HAP-1 (cell line): ENCODE data around the gene OVOL1.
A peak's percentile ranks its signal among the peaks of the same experiment; 100 is the strongest.
"Not testable (repeated sequence)": the region's sequence is repeated elsewhere in the genome, so short reads cannot be mapped to it uniquely, and the experiment has no call there.

ENCODE experiments used
- DNase-seq, 2 experiments: peaks; one replicate each; pipeline ENCODE4 v3.0.0-alpha.2; 2016 to 2020; ENCODE audit warnings: low spot score in 2 of 2
- H3K27me3 ChIP-seq: fragments of 250-450 bp; sonication (Bioruptor Pico); 2 replicates; pipeline ENCODE4 v1.5.1; 2020; ENCODE audit warnings: low read depth, mild to moderate bottlenecking, moderate library complexity
- H3K36me3 ChIP-seq: fragments of 250-450 bp; sonication (Bioruptor Pico); replicated peaks from 2 replicates; pipeline ENCODE4 v1.5.1; 2020; ENCODE audit warnings: mild to moderate bottlenecking
- H3K4me1 ChIP-seq: fragments of 250-450 bp; sonication (Bioruptor Pico); 2 replicates; pipeline ENCODE4 v1.5.1; 2020; ENCODE audit warnings: mild to moderate bottlenecking
- H3K4me3 ChIP-seq: fragments of 250-450 bp; sonication (Bioruptor Pico); 2 replicates; pipeline ENCODE4 v1.5.1; 2020; ENCODE audit warnings: mild to moderate bottlenecking, moderate library complexity
- H3K9me3 ChIP-seq: fragments of 250-450 bp; sonication (Bioruptor Pico); 2 replicates; pipeline ENCODE4 v1.5.1; 2020; ENCODE audit warnings: mild to moderate bottlenecking, moderate library complexity
- in situ Hi-C: fragments of 300-500 bp; cut with MboI; formaldehyde crosslinking; loops from 3 replicates; pipeline ENCODE4 v1.14.3; 2020; ENCODE audit warnings: low sequenced_read_pairs, inconsistent platforms, mixed read lengths

The OVOL1 gene

DNA sequence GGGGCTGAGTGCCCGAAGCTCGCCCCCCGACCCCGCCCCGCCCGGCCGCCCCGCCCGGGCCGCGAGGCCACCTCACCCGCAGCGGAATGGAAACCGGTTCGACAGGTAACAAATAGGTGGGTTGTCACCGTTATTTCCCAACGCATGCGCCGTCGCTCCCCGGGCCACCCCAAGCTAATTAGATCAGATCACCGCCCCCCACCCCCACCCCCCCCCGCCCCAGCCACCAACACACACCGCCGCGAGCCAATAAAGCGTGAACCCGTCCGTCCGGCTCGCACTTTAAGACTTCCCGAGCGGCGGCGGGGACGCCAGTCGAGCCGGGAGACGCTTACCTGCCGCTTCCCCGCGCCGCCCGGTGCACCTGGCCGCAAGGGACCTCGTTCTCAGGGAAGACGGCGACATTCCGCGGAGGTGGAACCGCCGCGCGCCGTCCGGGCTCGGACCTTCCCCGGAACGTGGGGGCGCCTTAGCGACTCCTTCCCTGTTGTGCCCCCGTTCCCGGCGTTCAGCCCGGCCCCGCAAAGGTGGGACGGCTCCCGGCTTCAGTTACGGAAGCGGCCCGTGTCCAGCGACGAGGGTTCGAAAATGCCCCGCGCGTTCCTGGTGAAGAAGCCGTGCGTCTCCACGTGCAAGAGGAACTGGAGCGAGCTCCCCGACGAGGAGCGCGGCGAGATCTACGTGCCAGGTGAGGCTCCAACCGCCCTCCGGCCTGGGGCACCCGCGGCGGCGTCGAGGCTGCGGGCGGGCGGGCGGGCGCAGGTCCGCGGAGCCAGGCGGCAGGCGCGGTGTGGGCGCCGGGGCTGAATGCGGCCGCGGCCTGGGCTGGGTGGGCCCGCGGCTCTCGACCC is at the start of gene OVOL1:
Gene OVOL1, plus strand, starts transcription at position 278 of the 851 bp plus-strand sequence. Its CDS starts 311 bp downstream, at position 589.
- Histone ChIP-seq H3K4me1 (no peaks in the 10 kb centered on the region), H3K9me3 (no peaks in the 10 kb centered on the region), H3K36me3 (no peaks in the 10 kb centered on the region), H3K4me3 (peak within 1 kb of the TSS; percentile 9), H3K27me3 (peaks cover 17% of the 10 kb centered on the region)
- DNase-seq: no peak
- in situ Hi-C loops: no loop called here

DNA sequence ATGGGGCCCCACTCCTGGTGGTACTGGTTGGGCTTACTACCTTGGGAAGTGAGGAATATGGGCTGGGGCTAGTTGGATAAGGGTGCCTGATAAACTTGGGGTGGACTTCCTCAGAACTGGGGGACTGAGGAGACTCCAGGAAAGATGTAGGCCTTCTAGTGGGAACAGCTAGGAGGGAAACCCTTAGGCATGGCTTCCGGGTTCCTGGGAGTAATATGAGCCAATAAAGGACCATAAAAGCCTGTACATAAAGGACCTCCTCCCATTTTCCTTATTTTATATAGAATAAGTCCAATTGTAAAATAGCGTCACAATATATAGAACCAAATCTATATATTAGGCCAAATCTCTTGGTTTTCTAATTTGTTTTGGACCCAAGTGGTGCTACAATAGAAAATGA is 47.8 kb upstream of the OVOL1 start:
- in situ Hi-C loops: no loop called here

DNA sequence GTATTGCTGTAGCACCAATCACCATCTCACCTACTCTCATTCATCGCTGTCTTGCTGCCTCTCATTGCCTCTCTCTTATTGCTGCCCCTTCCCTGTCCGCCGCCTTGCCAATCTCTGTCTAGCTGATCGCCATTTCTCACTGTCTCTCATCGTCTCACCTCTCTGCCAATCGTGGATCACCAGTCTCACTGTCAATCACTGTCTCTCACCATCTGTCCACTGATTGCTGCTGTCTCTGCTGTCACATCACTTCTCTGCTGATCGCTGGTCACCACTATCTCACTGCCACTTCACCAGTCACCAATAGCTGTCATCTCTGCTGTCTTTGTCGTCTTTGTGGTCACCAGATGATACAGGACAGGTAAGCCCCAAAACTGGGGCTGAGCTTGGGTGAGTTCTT is 45.7 kb upstream of the OVOL1 start:
- Histone ChIP-seq H3K4me3 (no peak overlapping the region), H3K36me3 (no peaks in the 10 kb centered on the region), H3K27me3 (no peaks in the 10 kb centered on the region), H3K4me1 (no peaks in the 10 kb centered on the region), H3K9me3 (peaks cover 9% of the 10 kb centered on the region)
- DNase-seq: no peak
- in situ Hi-C loops: no loop called here

More for the DNA sequence above, 47.8 kb upstream of the OVOL1 start:
- H3K4me3 ChIP-seq: no peak overlapping the region
- no peaks in the 10 kb centered on the region for H3K4me1 ChIP-seq
- H3K9me3 ChIP-seq: peaks cover 9% of the 10 kb centered on the region
- no peaks in the 10 kb centered on the region for H3K36me3 ChIP-seq
- H3K27me3 ChIP-seq: no peaks in the 10 kb centered on the region
- no peak for DNase-seq

DNA sequence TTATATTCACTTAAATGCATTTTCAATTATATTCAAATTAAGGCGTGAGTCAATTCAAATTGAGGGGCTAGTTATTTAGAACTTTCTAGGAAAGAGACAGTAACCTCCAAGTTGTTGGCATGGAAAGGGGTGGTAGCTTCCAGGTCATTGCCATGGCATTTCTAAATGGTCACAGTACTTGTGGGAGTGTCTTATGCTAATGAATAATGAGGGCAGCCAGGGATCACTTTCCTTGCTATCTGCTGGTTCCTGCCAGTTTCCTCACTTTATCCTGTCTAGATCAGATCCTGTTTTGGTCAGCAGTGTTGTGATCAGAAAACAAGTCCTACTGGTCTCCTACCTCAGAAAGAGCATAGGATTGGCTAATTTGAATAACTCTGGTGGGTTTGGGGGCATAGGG is 44.5 kb upstream of the OVOL1 start:
- in situ Hi-C loops: no loop called here
- DNase-seq: no peak
- H3K27me3 ChIP-seq: no peaks in the 10 kb centered on the region
- H3K9me3 ChIP-seq: peaks cover 9% of the 10 kb centered on the region
- no peaks in the 10 kb centered on the region for H3K36me3 ChIP-seq
- H3K4me3 ChIP-seq: no peak overlapping the region
- H3K4me1 ChIP-seq: no peaks in the 10 kb centered on the region

DNA sequence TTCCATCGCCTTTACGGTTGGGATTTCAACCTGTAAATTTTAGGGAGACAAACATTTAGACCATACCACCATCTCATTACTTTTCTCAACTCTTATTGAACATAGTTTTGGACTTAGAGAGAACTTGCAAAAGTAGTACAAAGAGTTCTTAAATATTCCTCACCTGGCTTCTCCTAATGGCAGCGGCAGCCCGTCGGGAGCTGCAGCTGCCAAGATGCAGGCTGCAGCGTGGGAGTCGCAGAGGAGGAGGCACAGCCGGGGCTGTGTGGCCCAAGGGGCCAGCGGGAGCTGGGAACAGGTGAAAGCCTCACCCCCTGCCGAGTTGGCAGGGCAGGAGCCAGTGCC is 43.2 kb upstream of the OVOL1 start:
- no peaks in the 10 kb centered on the region for H3K4me1 ChIP-seq
- DNase-seq: no peak
- in situ Hi-C loops: no loop called here
- H3K4me3 ChIP-seq: no peak overlapping the region
- H3K36me3 ChIP-seq: no peaks in the 10 kb centered on the region
- H3K9me3 ChIP-seq: 0 out of 2 replicates have a peak, but pooled peaks cover 3% of the 10 kb centered on the region
- peaks cover 6% of the 10 kb centered on the region; the same call in 1 of the 2 replicates for H3K27me3 ChIP-seq

DNA sequence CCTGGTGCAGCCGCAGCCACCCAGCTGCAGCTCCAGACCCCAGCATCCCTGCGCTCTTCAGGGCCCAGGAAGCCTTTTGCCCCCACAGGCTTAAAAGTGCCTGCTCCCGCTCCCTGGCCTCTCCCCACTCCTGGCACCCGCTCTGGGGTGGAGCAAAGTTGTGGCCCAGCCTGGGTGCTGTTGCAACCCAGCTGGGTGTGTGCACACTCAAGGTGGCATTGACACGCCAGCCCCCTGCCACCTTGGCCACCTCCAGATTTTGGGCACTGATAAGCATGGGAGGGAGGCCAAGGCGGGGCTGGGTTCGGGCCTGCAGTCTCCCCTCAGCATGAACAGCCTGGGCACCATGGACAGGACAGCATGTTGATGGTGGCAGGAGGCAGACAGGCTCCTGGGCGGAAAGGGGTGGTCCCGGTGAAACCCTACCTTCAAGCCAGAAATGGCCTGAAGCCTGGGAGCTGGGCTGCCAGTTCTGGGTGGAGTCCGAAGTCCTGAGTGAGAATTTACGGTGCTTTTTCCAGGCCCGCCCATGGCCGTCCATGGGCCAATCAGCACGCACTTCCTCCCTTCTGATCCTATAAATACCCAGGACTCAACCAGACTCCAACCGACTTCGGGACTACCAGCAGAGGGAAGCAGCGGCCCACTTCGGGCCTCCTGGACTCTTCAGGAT is 42.7 kb upstream of the OVOL1 start:
- in situ Hi-C loops: no loop called here
- Histone ChIP-seq H3K4me1 (no peaks in the 10 kb centered on the region), H3K4me3 (no peak overlapping the region), H3K9me3 (0 out of 2 replicates have a peak, but pooled peaks cover 2% of the 10 kb centered on the region), H3K36me3 (no peaks in the 10 kb centered on the region), H3K27me3 (peaks cover 9% of the 10 kb centered on the region; the same call in 1 of the 2 replicates)
- peak in 1 of 2 experiments; percentile 31 for DNase-seq

DNA sequence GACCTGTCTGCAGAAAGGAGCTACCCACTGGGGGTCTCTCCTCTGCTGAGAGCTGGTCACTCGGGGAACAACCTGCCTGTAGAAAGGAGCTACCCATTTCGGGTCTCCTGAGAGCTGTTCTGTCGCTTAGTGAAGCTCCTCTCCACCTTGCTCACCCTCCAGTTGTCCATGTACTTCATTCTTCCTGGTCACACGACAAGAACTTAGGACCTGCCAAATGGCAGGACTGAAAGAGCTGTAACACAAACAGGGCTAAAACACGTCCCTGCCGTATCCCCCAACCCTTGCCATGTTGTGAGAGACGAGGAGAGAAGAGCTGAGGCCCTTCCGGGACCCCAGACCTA is 42.2 kb upstream of the OVOL1 start:
- H3K36me3 ChIP-seq: no peaks in the 10 kb centered on the region
- in situ Hi-C loops: no loop called here
- peaks cover 10% of the 10 kb centered on the region for H3K27me3 ChIP-seq
- no peak for DNase-seq
- no peak overlapping the region for H3K4me3 ChIP-seq
- H3K4me1 ChIP-seq: no peaks in the 10 kb centered on the region
- 0 out of 2 replicates have a peak, but pooled peaks cover 2% of the 10 kb centered on the region for H3K9me3 ChIP-seq

DNA sequence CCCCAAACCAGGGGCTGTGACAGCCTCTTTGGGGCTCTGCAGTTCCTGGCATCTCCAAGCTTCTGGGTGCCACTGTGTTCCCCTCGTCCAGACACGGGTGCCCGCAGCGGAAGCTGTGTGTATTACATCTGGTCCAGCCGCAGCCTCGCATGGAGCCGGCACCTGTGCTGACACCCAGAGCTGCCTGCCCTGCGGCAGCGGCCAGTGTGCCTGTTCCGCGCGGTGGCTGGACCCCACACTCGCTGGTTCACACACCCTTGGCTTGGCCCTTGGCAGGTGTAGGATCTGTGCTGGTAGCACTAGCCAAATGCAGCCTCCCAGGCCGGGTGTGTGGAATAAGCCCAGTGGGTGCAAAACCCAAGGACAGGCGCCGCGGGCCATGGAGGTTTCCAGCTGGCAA is 41.8 kb upstream of the OVOL1 start:
- peaks cover 14% of the 10 kb centered on the region for H3K27me3 ChIP-seq

DNA sequence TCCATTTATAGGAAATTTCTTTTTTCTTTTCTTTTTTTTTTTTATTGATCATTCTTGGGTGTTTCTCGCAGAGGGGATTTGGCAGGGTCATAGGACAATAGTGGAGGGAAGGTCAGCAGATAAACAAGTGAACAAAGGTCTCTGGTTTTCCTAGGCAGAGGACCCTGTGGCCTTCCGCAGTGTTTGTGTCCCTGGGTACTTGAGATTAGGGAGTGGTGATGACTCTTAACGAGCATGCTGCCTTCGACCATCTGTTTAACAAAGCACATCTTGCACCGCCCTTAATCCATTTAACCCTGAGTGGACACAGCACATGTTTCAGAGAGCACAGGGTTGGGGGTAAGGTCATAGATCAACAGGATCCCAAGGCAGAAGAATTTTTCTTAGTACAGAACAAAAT is 24.7 kb upstream of the OVOL1 start:
- in situ Hi-C loops, H3K9me3 ChIP-seq, H3K36me3 ChIP-seq, DNase-seq, H3K4me3 ChIP-seq, H3K4me1 ChIP-seq, H3K27me3 ChIP-seq: not testable (repeated sequence)

More for the DNA sequence above, 41.8 kb upstream of the OVOL1 start:
- no peaks in the 10 kb centered on the region for H3K36me3 ChIP-seq
- H3K4me1 ChIP-seq: no peaks in the 10 kb centered on the region
- DNase-seq: no peak
- 0 out of 2 replicates have a peak, but pooled peaks cover 2% of the 10 kb centered on the region for H3K9me3 ChIP-seq
- no peak overlapping the region for H3K4me3 ChIP-seq
- in situ Hi-C loops: no loop called here

DNA sequence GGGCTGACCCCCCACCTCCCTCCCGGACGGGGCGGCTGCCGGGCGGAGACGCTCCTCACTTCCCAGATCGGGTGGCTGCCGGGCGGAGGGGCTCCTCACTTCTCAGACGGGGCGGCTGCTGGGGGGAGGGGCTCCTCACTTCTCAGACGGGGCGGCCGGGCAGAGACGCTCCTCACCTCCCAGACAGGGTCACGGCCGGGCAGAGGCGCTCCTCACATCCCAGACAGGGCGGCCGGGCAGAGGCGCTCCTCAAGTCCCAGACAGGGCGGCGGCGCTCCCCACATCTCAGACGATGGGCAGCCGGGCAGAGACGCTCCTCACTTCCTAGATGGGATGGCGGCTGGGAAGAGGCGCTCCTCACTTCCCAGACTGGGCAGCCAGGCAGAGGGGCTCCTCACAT is 24.0 kb upstream of the OVOL1 start:
- DNase-seq, H3K4me1 ChIP-seq, H3K36me3 ChIP-seq, in situ Hi-C loops, H3K4me3 ChIP-seq, H3K27me3 ChIP-seq, H3K9me3 ChIP-seq: not testable (repeated sequence)

DNA sequence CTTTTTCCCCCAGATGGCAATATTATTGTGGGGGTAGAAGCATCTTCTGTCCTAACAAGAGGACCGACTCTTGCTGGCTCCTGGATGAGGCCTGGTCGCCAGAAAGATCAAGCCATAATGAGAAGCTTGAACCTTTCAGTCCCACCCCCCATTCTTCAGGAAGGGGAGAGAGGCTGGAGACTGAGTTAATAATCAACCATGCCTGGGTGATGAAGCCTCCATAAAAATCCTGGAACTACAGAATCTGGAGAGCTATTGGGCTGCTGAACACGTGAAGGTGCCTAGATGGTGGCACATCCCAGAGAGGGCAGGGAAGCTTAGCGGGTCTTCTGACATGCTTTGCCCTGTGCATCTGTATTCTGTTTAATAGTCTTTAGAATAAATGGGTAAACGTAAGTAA is 22.4 kb upstream of the OVOL1 start:
- Histone ChIP-seq H3K4me3 (no peak overlapping the region), H3K4me1 (no peaks in the 10 kb centered on the region), H3K36me3 (no peaks in the 10 kb centered on the region), H3K27me3 (no peaks in the 10 kb centered on the region), H3K9me3 (peaks cover 3% of the 10 kb centered on the region; the same call in 1 of the 2 replicates)
- in situ Hi-C loops: no loop called here
- DNase-seq: no peak

DNA sequence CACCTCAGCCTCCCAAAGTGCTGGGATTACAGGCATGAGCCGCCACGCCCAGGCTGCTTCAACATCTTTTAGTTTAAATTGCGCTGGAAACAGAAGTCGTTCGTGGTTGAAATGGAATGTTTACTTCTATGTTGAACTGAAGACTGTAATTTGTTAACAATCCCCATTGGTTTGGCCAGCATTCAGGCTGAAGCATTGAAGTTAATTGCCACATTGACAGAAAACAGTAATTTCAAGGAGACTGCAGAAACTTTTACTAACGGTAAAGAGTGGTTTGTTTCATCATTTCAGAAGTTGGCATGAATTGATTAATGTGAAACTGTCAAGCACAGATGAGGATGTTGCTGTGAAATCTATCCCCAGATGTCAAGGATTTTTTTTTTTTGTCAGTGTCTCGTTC is 20.3 kb upstream of the OVOL1 start:
- Histone ChIP-seq H3K4me3 (no peak overlapping the region), H3K27me3 (no peaks in the 10 kb centered on the region), H3K36me3 (no peaks in the 10 kb centered on the region), H3K4me1 (no peaks in the 10 kb centered on the region), H3K9me3 (peaks cover 2% of the 10 kb centered on the region; the same call in 1 of the 2 replicates)
- in situ Hi-C loops: no loop called here
- DNase-seq: no peak

DNA sequence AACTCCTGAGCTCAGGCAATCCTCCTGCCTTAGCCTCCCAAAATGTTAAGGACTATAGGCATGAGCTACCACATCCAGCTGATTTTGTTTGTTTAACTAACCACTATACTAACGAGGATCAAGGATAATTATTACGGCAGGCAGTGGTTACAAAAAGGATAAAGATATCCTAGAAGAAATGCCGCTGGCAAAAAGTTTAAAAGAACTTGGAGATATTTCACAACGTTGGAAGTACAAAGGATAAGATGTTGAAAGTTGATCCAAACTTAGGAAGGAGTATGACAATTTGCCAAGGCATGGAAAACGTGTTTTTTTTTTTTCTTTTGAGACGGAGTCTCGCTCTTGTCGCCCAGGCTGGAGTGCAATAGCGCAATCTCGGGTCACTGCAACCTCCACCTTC is 19.5 kb upstream of the OVOL1 start:
- Histone ChIP-seq H3K36me3 (no peaks in the 10 kb centered on the region), H3K27me3 (no peaks in the 10 kb centered on the region)

DNA sequence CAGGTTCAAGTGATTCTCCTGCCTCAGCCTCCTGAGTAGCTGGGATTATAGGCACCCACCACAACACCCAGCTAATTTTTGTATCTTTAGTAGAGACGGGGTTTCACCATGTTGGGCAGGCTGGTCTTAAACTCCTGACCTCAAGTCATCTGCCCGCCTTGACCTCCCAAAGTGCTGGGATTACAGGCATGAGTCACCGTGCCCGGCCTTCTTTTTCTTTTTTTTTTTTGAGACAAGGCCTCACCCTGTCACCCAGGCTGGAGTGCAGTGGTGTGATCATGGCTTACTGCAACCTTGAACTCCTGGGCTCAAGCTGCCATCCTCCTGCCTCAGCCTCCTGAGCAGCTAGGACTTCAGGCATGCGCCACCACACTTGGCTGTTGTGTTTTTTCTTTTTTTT is 19.1 kb upstream of the OVOL1 start:
- DNase-seq, H3K4me1 ChIP-seq, H3K9me3 ChIP-seq, H3K4me3 ChIP-seq, in situ Hi-C loops, H3K36me3 ChIP-seq, H3K27me3 ChIP-seq: not testable (repeated sequence)

More for the DNA sequence above, 19.5 kb upstream of the OVOL1 start:
- in situ Hi-C loops: no loop called here
- DNase-seq: no peak
- Histone ChIP-seq H3K9me3 (no peaks in the 10 kb centered on the region), H3K4me1 (no peaks in the 10 kb centered on the region), H3K4me3 (no peak overlapping the region)
